GM23338 (cell line): ENCODE measurements around the gene B4GALT7. TPM values are rescaled to one million over a fixed set of nuclear protein-coding genes. Genes with fewer than 3 reads are reported as not detected.

Experiments used
- ATAC-seq: fragments of 200-7000 bp; cut with Tn5 transposase; 3 replicates; pipeline ENCODE4 v1.9.1; 2020
- DNase-seq: peaks from one replicate; pipeline ENCODE4 v3.0.0-alpha.2; 2015; ENCODE audit warnings: low spot score
- H2AFZ ChIP-seq: fragments of 200-600 bp; sonication (generic); 2 replicates; pipeline ENCODE4 v1.8.0; 2016; ENCODE audit warnings: antibody characterized with exemption, mild to moderate bottlenecking, moderate library complexity
- H3F3A ChIP-seq: fragments of 200-600 bp; sonication (generic); replicated peaks from 2 replicates; pipeline ENCODE4 v1.8.0; 2017; ENCODE audit warnings: antibody characterized with exemption, mixed run types, low read depth
- H3K27ac ChIP-seq: fragments of 200-600 bp; sonication (generic); 2 replicates; pipeline ENCODE4 v1.6.1; 2016; ENCODE audit warnings: low read depth
- H3K27me3 ChIP-seq: fragments of 200-600 bp; sonication (generic); 2 replicates; pipeline ENCODE4 v1.8.0; 2016; ENCODE audit warnings: mild to moderate bottlenecking, mixed run types, moderate library complexity; ENCODE audit not compliant: insufficient read depth
- H3K36me3 ChIP-seq: fragments of 200-600 bp; sonication (generic); 2 replicates; pipeline ENCODE4 v1.8.0; 2016; ENCODE audit warnings: mild to moderate bottlenecking; ENCODE audit not compliant: insufficient read depth
- H3K4me1 ChIP-seq: fragments of 200-600 bp; sonication (generic); 2 replicates; pipeline ENCODE4 v1.8.0; 2016; ENCODE audit warnings: mild to moderate bottlenecking, moderate library complexity; ENCODE audit not compliant: insufficient read depth
- H3K4me2 ChIP-seq: fragments of 200-600 bp; sonication (generic); 2 replicates; pipeline ENCODE4 v1.7.1; 2017; ENCODE audit warnings: mixed run types
- H3K4me3 ChIP-seq: fragments of 200-600 bp; sonication (generic); 2 replicates; pipeline ENCODE4 v1.6.1; 2016; ENCODE audit warnings: mixed run types
- H3K79me2 ChIP-seq: fragments of 200-600 bp; sonication (generic); replicated peaks from 2 replicates; pipeline ENCODE4 v1.8.0; 2017; ENCODE audit warnings: mild to moderate bottlenecking; ENCODE audit not compliant: insufficient read depth
- H3K9me2 ChIP-seq: fragments of 200-600 bp; sonication (generic); 2 replicates; pipeline ENCODE4 v1.8.0; 2017; ENCODE audit not compliant: insufficient read depth
- H4K20me1 ChIP-seq: fragments of 200-600 bp; sonication (generic); replicated peaks from 2 replicates; pipeline ENCODE4 v1.8.0; 2017; ENCODE audit warnings: mild to moderate bottlenecking; ENCODE audit not compliant: insufficient read depth
- H3K27ac Mint-ChIP-seq: 2 replicates; pipeline ENCODE4 v1.8.0; 2020; ENCODE audit warnings: inconsistent platforms, mild to moderate bottlenecking, moderate library complexity, mixed read lengths
- H3K27me3 Mint-ChIP-seq: 3 replicates; pipeline ENCODE4 v1.8.0; 2022; ENCODE audit warnings: low read depth, mild to moderate bottlenecking, moderate library complexity, mixed read lengths, inconsistent platforms; ENCODE audit not compliant: insufficient read depth, poor library complexity
- H3K36me3 Mint-ChIP-seq: 3 replicates; pipeline ENCODE4 v1.8.0; 2021; ENCODE audit warnings: low read depth, mild to moderate bottlenecking, inconsistent platforms, moderate library complexity, mixed read lengths
- H3K4me1 Mint-ChIP-seq: 3 replicates; pipeline ENCODE4 v1.8.0; 2020; ENCODE audit warnings: mild to moderate bottlenecking, inconsistent platforms, mixed read lengths
- H3K4me3 Mint-ChIP-seq: 3 replicates; pipeline ENCODE4 v1.8.0; 2021; ENCODE audit warnings: moderate library complexity, mild to moderate bottlenecking, inconsistent platforms, mixed read lengths
- H3K9me3 Mint-ChIP-seq: 3 replicates; pipeline ENCODE4 v1.8.0; 2020; ENCODE audit warnings: moderate library complexity, mild to moderate bottlenecking, inconsistent platforms, mixed read lengths
- CREB1 ChIP-seq: fragments of 250-450 bp; sonication (Bioruptor Pico); IDR thresholded peaks from 2 replicates; pipeline ENCODE4 v1.5.0; 2020; ENCODE audit warnings: low read depth, mild to moderate bottlenecking, moderate library complexity
- CTCF ChIP-seq, 2 experiments: fragments of 200-600 bp in 1 of 2; sonication (generic) in 1 of 2; conservative IDR thresholded peaks; 2 replicates each; pipeline versions ENCODE4 v1.5.1 to v1.6.1; 2016 to 2017; ENCODE audit warnings: antibody characterized with exemption in 2 of 2, low read depth in 2 of 2, mild to moderate bottlenecking in 2 of 2, moderate library complexity in 1 of 2
- ETS1 ChIP-seq: IDR thresholded peaks from 2 replicates; pipeline ENCODE4 v1.6.1; 2016; ENCODE audit warnings: antibody characterized with exemption
- EZH2phosphoT487 ChIP-seq: fragments of 200-600 bp; sonication (generic); IDR thresholded peaks from one replicate; pipeline ENCODE4 v1.8.1; 2018; ENCODE audit warnings: antibody characterized with exemption; ENCODE audit not compliant: unreplicated experiment
- JUNB ChIP-seq: IDR thresholded peaks from one replicate; pipeline ENCODE4 v1.6.1; 2016; ENCODE audit warnings: antibody characterized with exemption; ENCODE audit not compliant: unreplicated experiment
- NANOG ChIP-seq: IDR thresholded peaks from 2 replicates; pipeline ENCODE4 v1.6.1; 2016; ENCODE audit warnings: antibody characterized with exemption, borderline replicate concordance
- POLR2AphosphoS5 ChIP-seq: IDR thresholded peaks from 2 replicates; pipeline ENCODE4 v1.6.1; 2016; ENCODE audit warnings: antibody characterized with exemption, low read depth
- ZNF331 ChIP-seq: fragments of 250-450 bp; sonication (Bioruptor Pico); IDR thresholded peaks from 2 replicates; pipeline ENCODE4 v1.5.0; 2020; ENCODE audit warnings: low read depth, mild to moderate bottlenecking, moderate library complexity
- ZNF462 ChIP-seq: fragments of 250-450 bp; sonication (Bioruptor Pico); IDR thresholded peaks from 2 replicates; pipeline ENCODE4 v1.5.0; 2020; ENCODE audit warnings: mild to moderate bottlenecking, moderate library complexity
- polyA plus RNA-seq: library from polyadenylated mRNA; unstranded; fragments of >200 nt; fragmentation: Nextera tagmentation; extraction: Ambion mirVana; gene quantifications from 2 replicates; pipeline ENCODE4 v1.2.1, GENCODE V29; 2016
- total RNA-seq: library from RNA; depleted of rRNA; stranded (reverse); fragments of >200 nt; shearing (Covaris generic); gene quantifications from 2 replicates; pipeline ENCODE4 v1.2.3, GENCODE V29; 2014

The B4GALT7 gene
- total and polyA plus RNA-seq, 2 experiments from 2014 or later: 10.0 to 23.3 TPM

GRCh38 chr5:177601577-177602457 is 1.9 kb downstream of the B4GALT7 start:
- Histone ChIP-seq H3K36me3 (no peaks in the 10 kb centered on the region), H4K20me1 (peaks cover 6% of the 10 kb centered on the region; the same call in 1 of the 2 replicates), H3K27ac (no peak overlapping the region), H3K4me2 (no peak overlapping the region), H3F3A (peaks cover 16% of the 10 kb centered on the region; the same call in 1 of the 2 replicates), H3K4me1 (peaks cover 6% of the 10 kb centered on the region; the same call in 1 of the 2 replicates), H3K79me2 (peaks cover 5% of the 10 kb centered on the region; the same call in 1 of the 2 replicates), H2AFZ (no peak overlapping the region), H3K4me3 (no peak overlapping the region; the same call in 1 of the 2 replicates), H3K9me2 (no peaks in the 10 kb centered on the region), H3K27me3 (peaks cover 7% of the 10 kb centered on the region; the same call in 1 of the 2 replicates)
- peaks cover under 1% of the 10 kb centered on the region; the same call in 1 of the 3 replicates for H3K9me3 Mint-ChIP-seq
- peaks cover 7% of the 10 kb centered on the region for H3K36me3 Mint-ChIP-seq
- TF ChIP-seq ETS1 (no peak), POLR2AphosphoS5 (no peak), CTCF (conservative IDR thresholded peaks at IDR 0.05; ENCODE audit: low read depth in 2 of 2) (peak in 1 of 2 experiments; percentile 29; a peak in 2 of 4 replicates), JUNB (no peak)
- H3K27me3 Mint-ChIP-seq: peaks cover 18% of the 10 kb centered on the region
- no peak overlapping the region for H3K27ac Mint-ChIP-seq
- no peak for ATAC-seq
- H3K4me3 Mint-ChIP-seq: peak overlapping the region; percentile 91
- H3K4me1 Mint-ChIP-seq: peaks cover 14% of the 10 kb centered on the region
- no peak for DNase-seq

- peaks cover 6% of the 10 kb centered on the region; the same call in 1 of the 2 replicates for H4K20me1 ChIP-seq
- H3K4me3 Mint-ChIP-seq: no peak overlapping the region
- H3K9me3 Mint-ChIP-seq: peaks cover 2% of the 10 kb centered on the region; the same call in 1 of the 3 replicates
- H3K27ac Mint-ChIP-seq: no peak overlapping the region; the same call in 1 of the 2 replicates
- H3K4me2 ChIP-seq: no peak overlapping the region
- H3K27me3 Mint-ChIP-seq: peaks cover 17% of the 10 kb centered on the region
- H3K4me1 ChIP-seq: peaks cover 11% of the 10 kb centered on the region; the same call in 1 of the 2 replicates
- H3K27ac ChIP-seq: no peak overlapping the region
- H3K9me2 ChIP-seq: no peaks in the 10 kb centered on the region
- DNase-seq: no peak
- no peaks in the 10 kb centered on the region for H3K36me3 ChIP-seq
- peaks cover 8% of the 10 kb centered on the region; the same call in 1 of the 3 replicates for H3K36me3 Mint-ChIP-seq
- H3K4me3 ChIP-seq: no peak overlapping the region
- peaks cover 15% of the 10 kb centered on the region; the same call in 1 of the 2 replicates for H3F3A ChIP-seq
- peaks cover 7% of the 10 kb centered on the region; the same call in 1 of the 2 replicates for H3K27me3 ChIP-seq
- H3K79me2 ChIP-seq: peaks cover 5% of the 10 kb centered on the region; the same call in 1 of the 2 replicates
- ATAC-seq: no peak
- no peak overlapping the region for H2AFZ ChIP-seq
- H3K4me1 Mint-ChIP-seq: peaks cover 19% of the 10 kb centered on the region
- TF ChIP-seq ZNF462 (CRISPR knock-in tag) (no peak), ZNF331 (no peak), ETS1 (no peak), EZH2phosphoT487 (no peak), CREB1 (CRISPR knock-in tag) (no peak), NANOG (no peak)
Measured at GRCh38 chr5:177602458-177602830, 2.5 kb downstream of the B4GALT7 start.
